CMK (cell line): ENCODE results near the gene TBC1D7.
A peak's percentile ranks its signal among the peaks of the same experiment; 100 is the strongest.
"Not testable (repeated sequence)": the region's sequence is repeated elsewhere in the genome, so short reads cannot be mapped to it uniquely, and the experiment has no call there.

Source experiments
- DNase-seq: peaks from one replicate; pipeline ENCODE4 v3.0.0-alpha.2; 2010; ENCODE audit warnings: low read depth

The TBC1D7 gene

GRCh38 chr6:13355999-13356785, 27.9 kb upstream of the TBC1D7 start:
- DNase-seq, result no peak

- peak; percentile 67 for DNase-seq
Observed at GRCh38 chr6:13355043-13355945, 27.0 kb upstream of the TBC1D7 start.

- DNase-seq, result peak; percentile 87
Observed at GRCh38 chr6:13354331-13355042, 26.1 kb upstream of the TBC1D7 start.

- no peak for DNase-seq
Observed at GRCh38 chr6:13352165-13352564, 23.8 kb upstream of the TBC1D7 start.

- DNase-seq, result no peak
Observed at GRCh38 chr6:13351271-13351670, 22.9 kb upstream of the TBC1D7 start.

GRCh38 chr6:13349811-13350506, 21.6 kb upstream of the TBC1D7 start:
- DNase-seq, result no peak

GRCh38 chr6:13348334-13349113, 20.2 kb upstream of the TBC1D7 start:
- DNase-seq, result no peak

GRCh38 chr6:13346245-13346644, 17.9 kb upstream of the TBC1D7 start:
- DNase-seq, result no peak

GRCh38 chr6:13342414-13343019, 14.2 kb upstream of the TBC1D7 start:
- DNase-seq, result no peak

GRCh38 chr6:13339863-13340630, 11.7 kb upstream of the TBC1D7 start:
- DNase-seq, result no peak

- no peak for DNase-seq
Observed at GRCh38 chr6:13338038-13338437, 9.7 kb upstream of the TBC1D7 start.

GRCh38 chr6:13336553-13336952, 8.2 kb upstream of the TBC1D7 start:
- peak; percentile 77 for DNase-seq

- DNase-seq, result peak; percentile 56
Observed at GRCh38 chr6:13334953-13335352, 6.6 kb upstream of the TBC1D7 start.

GRCh38 chr6:13332349-13332706, 4.0 kb upstream of the TBC1D7 start:
- DNase-seq, result no peak

- no peak for DNase-seq
Observed at GRCh38 chr6:13331516-13332348, 3.4 kb upstream of the TBC1D7 start.

- DNase-seq, result no peak
Observed at GRCh38 chr6:13328875-13329183, 492 bp upstream of the TBC1D7 start.

- DNase-seq, result no peak
Observed at GRCh38 chr6:13327691-13328075, 654 bp downstream of the TBC1D7 start.

GRCh38 chr6:13326031-13326586, 2.2 kb downstream of the TBC1D7 start:
- not testable (repeated sequence) for DNase-seq
